Activated CD8-positive, alpha-beta T cell treated with anti-CD3 and anti-CD28 coated beads for 36 hours (primary cell): Measurements from ENCODE around the gene AXIN2. TPM values are rescaled to one million over a fixed set of nuclear protein-coding genes. Genes with fewer than 3 reads are reported as not detected.

Experiments used
- ATAC-seq: fragments of 200-7000 bp; cut with Tn5 transposase; one replicate; pipeline ENCODE4 v1.10.0; 2021; ENCODE audit warnings: mild to moderate bottlenecking, moderate library complexity
- CTCF ChIA-PET: fragments of 350-600 bp; sonication (Branson Sonifier 250); formaldehyde crosslinking; loops from one replicate; lab custom pipeline; 2021; ENCODE audit warnings: antibody characterized with exemption; lab: Charles Lee
- POLR2A ChIA-PET: fragments of 350-600 bp; sonication (Branson Sonifier 250); formaldehyde crosslinking; loops from one replicate; lab custom pipeline; 2021; ENCODE audit warnings: antibody characterized with exemption; lab: Charles Lee
- DNase-seq: peaks from one replicate; pipeline ENCODE4 v3.0.0-alpha.2; 2020
- H3K27ac Mint-ChIP-seq: one replicate; pipeline ENCODE4 v1.8.0; 2021; ENCODE audit warnings: mild to moderate bottlenecking, mixed read lengths
- H3K27me3 Mint-ChIP-seq: one replicate; pipeline ENCODE4 v1.8.0; 2021; ENCODE audit warnings: mixed read lengths
- H3K36me3 Mint-ChIP-seq: one replicate; pipeline ENCODE4 v1.8.0; 2021; ENCODE audit warnings: low read depth, mixed read lengths
- H3K4me1 Mint-ChIP-seq: one replicate; pipeline ENCODE4 v1.8.0; 2021; ENCODE audit warnings: low read depth, mixed read lengths
- H3K4me3 Mint-ChIP-seq: one replicate; pipeline ENCODE4 v1.8.0; 2021; ENCODE audit warnings: mild to moderate bottlenecking, moderate library complexity, mixed read lengths
- H3K9me3 Mint-ChIP-seq: one replicate; pipeline ENCODE4 v1.8.0; 2021; ENCODE audit warnings: mixed read lengths
- CTCF ChIP-seq: fragments of 200-600 bp; IDR thresholded peaks from one replicate; pipeline ENCODE4 v1.8.0; 2022; ENCODE audit warnings: antibody characterized with exemption, mild to moderate bottlenecking
- intact Hi-C: fragments of 100-400 bp; cut with micrococcal nuclease; formaldehyde crosslinking; loops from one replicate; pipeline ENCODE4 v1.10.0; 2022
- total RNA-seq, 2 experiments: library from RNA; stranded (reverse); gene quantifications; one replicate each; pipeline ENCODE4 v1.2.3, GENCODE V29; 2021

Gene AXIN2
- total RNA-seq, 2 experiments from 2014 or later: 0.69 to 1.0 TPM

- H3K27ac Mint-ChIP-seq: peak overlapping the region; percentile 66
- peak; percentile 46 for ATAC-seq
- peak overlapping the region; percentile 71 for H3K4me3 Mint-ChIP-seq
- peaks cover 4% of the 10 kb centered on the region for H3K27me3 Mint-ChIP-seq
- POLR2A ChIA-PET: no interaction called here
- CTCF ChIA-PET: no interaction called here
- no peak for TF ChIP-seq CTCF
- DNase-seq: peak; percentile 85
- no peaks in the 10 kb centered on the region for H3K9me3 Mint-ChIP-seq
- intact Hi-C loops: no loop called here
- H3K4me1 Mint-ChIP-seq: peaks cover 32% of the 10 kb centered on the region
- no peaks in the 10 kb centered on the region for H3K36me3 Mint-ChIP-seq
Observed at GRCh38 chr17:65560628-65561451, 608 bp downstream of the AXIN2 start.

GRCh38 chr17:65559804-65560627 is 1.4 kb downstream of the AXIN2 start:
- H3K4me1 Mint-ChIP-seq: peaks cover 28% of the 10 kb centered on the region
- no peaks in the 10 kb centered on the region for H3K36me3 Mint-ChIP-seq
- DNase-seq (no peak), ATAC-seq (no peak)
- CTCF ChIA-PET: interaction anchor here (1.1 to 4.9 kb wide), 3 partner anchors 24 to 328 kb away, joined by 3 to 27 read pairs (median 4); no protein-coding TSS in a partner anchor
- peaks cover 4% of the 10 kb centered on the region for H3K27me3 Mint-ChIP-seq
- POLR2A ChIA-PET: no interaction called here
- H3K27ac Mint-ChIP-seq: no peak overlapping the region
- no peak for TF ChIP-seq CTCF
- intact Hi-C loops: loop anchor here (5.0 to 10.0 kb wide), 2 partner anchors 268 to 325 kb away; no protein-coding TSS in a partner anchor
- no peaks in the 10 kb centered on the region for H3K9me3 Mint-ChIP-seq
- peak overlapping the region; percentile 71 for H3K4me3 Mint-ChIP-seq

- DNase-seq (no peak), ATAC-seq (no peak)
- POLR2A ChIA-PET: no interaction called here
- no peak for TF ChIP-seq CTCF
- peaks cover 24% of the 10 kb centered on the region for H3K4me1 Mint-ChIP-seq
- CTCF ChIA-PET: interaction anchor here (1.1 to 4.9 kb wide), 3 partner anchors 25 to 327 kb away, joined by 3 to 27 read pairs (median 4); no protein-coding TSS in a partner anchor
- H3K27ac Mint-ChIP-seq: peak overlapping the region; percentile 21
- H3K27me3 Mint-ChIP-seq: peaks cover 4% of the 10 kb centered on the region
- intact Hi-C loops: loop anchor here (5.0 to 10.0 kb wide), 2 partner anchors 267 to 325 kb away; no protein-coding TSS in a partner anchor
- H3K4me3 Mint-ChIP-seq: peak overlapping the region; percentile 71
- H3K9me3 Mint-ChIP-seq: no peaks in the 10 kb centered on the region
- no peaks in the 10 kb centered on the region for H3K36me3 Mint-ChIP-seq
Observed at GRCh38 chr17:65559461-65559803, 2.0 kb downstream of the AXIN2 start.

- ATAC-seq: no peak
- no peak for TF ChIP-seq CTCF
- Mint-ChIP-seq H3K9me3 (no peaks in the 10 kb centered on the region), H3K27me3 (peaks cover 4% of the 10 kb centered on the region), H3K4me1 (peaks cover 19% of the 10 kb centered on the region), H3K36me3 (no peaks in the 10 kb centered on the region), H3K4me3 (peak overlapping the region; percentile 71), H3K27ac (peak overlapping the region; percentile 21)
- intact Hi-C loops: loop anchor here (5.0 to 10.0 kb wide), 2 partner anchors 267 to 324 kb away; no protein-coding TSS in a partner anchor
- no peak for DNase-seq
- POLR2A ChIA-PET: no interaction called here
- CTCF ChIA-PET: interaction anchor here (0.6 to 4.9 kb wide), 4 partner anchors 20 to 326 kb away, joined by 3 to 27 read pairs (median 4); no protein-coding TSS in a partner anchor
Observed at GRCh38 chr17:65558683-65559460, 2.6 kb downstream of the AXIN2 start.
